Measurements from ENCODE around the gene NOS2.

Gene NOS2

GRCh38 chr17:27805520-27806146, 5.3 kb upstream of the NOS2 start:
- H3K9ac ChIP-seq (ENCODE audit: low read length in 2 of 2) = peak overlapping the region; percentile 59 to 73
- peaks cover 2 to 3% of the 10 kb centered on the region in 2 donors for H3K27me3 ChIP-seq (ENCODE audit: control insufficient read depth in 1 of 2, insufficient read depth in 2 of 2, low read length in 2 of 2)
- H3K27ac ChIP-seq (ENCODE audit: low read length) = no peak overlapping the region
- H3K4me1 ChIP-seq (ENCODE audit: control insufficient read depth, insufficient read depth, low read length) = peaks cover 15% of the 10 kb centered on the region
- H3K9me3 ChIP-seq (ENCODE audit: control insufficient read depth in 2 of 2, low read length in 2 of 2) = no peaks in the 10 kb centered on the region
- H3K4me3 ChIP-seq (ENCODE audit: low read length in 2 of 2) = peak overlapping the region; percentile 59 to 71
- H3K36me3 ChIP-seq (ENCODE audit: control insufficient read depth in 2 of 2, insufficient read depth in 2 of 2, low read length in 2 of 2) = no peaks in the 10 kb centered on the region

DNA sequence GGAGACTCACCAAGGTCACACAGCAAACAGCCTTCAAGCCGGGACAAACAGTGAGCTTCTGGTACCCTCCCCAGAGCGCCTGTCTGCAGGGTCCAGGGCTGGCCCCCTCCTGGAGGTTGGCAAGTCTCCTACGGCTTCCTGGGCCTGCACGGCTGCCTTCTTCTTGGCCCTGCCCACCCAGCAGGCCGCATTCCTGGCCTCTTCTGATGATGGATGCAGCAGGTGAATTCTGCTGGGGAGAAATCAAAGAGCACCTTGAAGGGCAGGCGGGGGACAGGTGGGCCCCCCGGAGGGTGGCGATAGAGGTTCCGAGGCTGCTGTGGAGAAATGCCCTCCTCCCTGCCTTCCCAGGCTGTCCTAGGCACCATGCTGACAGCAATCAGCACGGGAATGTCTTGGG, 3.8 kb upstream of the NOS2 start:
- H3K9me3 ChIP-seq (ENCODE audit: control insufficient read depth in 2 of 2, low read length in 2 of 2) = no peaks in the 10 kb centered on the region
- H3K36me3 ChIP-seq (ENCODE audit: control insufficient read depth in 2 of 2, insufficient read depth in 2 of 2, low read length in 2 of 2) = no peaks in the 10 kb centered on the region
- peaks cover 15% of the 10 kb centered on the region for H3K4me1 ChIP-seq (ENCODE audit: control insufficient read depth, insufficient read depth, low read length)
- no peak overlapping the region for H3K9ac ChIP-seq (ENCODE audit: low read length in 2 of 2)
- H3K27ac ChIP-seq (ENCODE audit: low read length) = no peak overlapping the region
- H3K4me3 ChIP-seq (ENCODE audit: low read length in 2 of 2) = no peak overlapping the region
- H3K27me3 ChIP-seq (ENCODE audit: control insufficient read depth in 1 of 2, insufficient read depth in 2 of 2, low read length in 2 of 2) = peaks cover 2 to 3% of the 10 kb centered on the region in 2 donors

GRCh38 chr17:27802962-27803680, 2.8 kb upstream of the NOS2 start:
- Histone ChIP-seq H3K27me3 (ENCODE audit: control insufficient read depth in 1 of 2, insufficient read depth in 2 of 2, low read length in 2 of 2) (peaks cover 3 to 7% of the 10 kb centered on the region in 2 donors), H3K9me3 (ENCODE audit: control insufficient read depth in 2 of 2, low read length in 2 of 2) (no peaks in the 10 kb centered on the region), H3K27ac (ENCODE audit: low read length) (no peak overlapping the region), H3K36me3 (ENCODE audit: control insufficient read depth in 2 of 2, insufficient read depth in 2 of 2, low read length in 2 of 2) (no peaks in the 10 kb centered on the region), H3K9ac (ENCODE audit: low read length in 2 of 2) (no peak overlapping the region), H3K4me1 (ENCODE audit: control insufficient read depth, insufficient read depth, low read length) (peaks cover 12% of the 10 kb centered on the region), H3K4me3 (ENCODE audit: low read length in 2 of 2) (no peak overlapping the region)

DNA sequence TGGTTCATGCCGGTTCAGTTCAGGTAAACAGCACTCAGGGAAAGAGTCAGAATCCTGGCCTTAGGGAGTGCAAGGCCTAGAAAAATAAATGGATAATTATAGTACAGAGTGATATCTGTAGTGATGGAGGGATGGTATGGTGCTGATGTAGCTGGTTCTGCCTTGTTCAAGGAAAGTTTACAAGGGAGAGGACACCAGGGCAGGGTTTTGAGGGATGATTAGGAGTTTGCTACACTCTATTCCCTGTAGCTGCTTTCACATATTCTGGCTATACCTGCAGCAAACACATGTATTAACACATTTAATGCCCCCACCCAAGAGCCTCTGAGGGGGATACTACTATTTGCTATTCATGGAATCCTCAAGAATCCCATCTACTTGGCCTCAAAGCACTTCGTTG, 1.7 kb upstream of the NOS2 start:
- Histone ChIP-seq H3K36me3 (ENCODE audit: control insufficient read depth in 2 of 2, insufficient read depth in 2 of 2, low read length in 2 of 2) (no peaks in the 10 kb centered on the region), H3K4me3 (ENCODE audit: low read length in 2 of 2) (no peak overlapping the region), H3K9me3 (ENCODE audit: control insufficient read depth in 2 of 2, low read length in 2 of 2) (no peaks in the 10 kb centered on the region), H3K9ac (ENCODE audit: low read length in 2 of 2) (no peak overlapping the region), H3K4me1 (ENCODE audit: control insufficient read depth, insufficient read depth, low read length) (peaks cover 10% of the 10 kb centered on the region), H3K27ac (ENCODE audit: low read length) (no peak overlapping the region), H3K27me3 (ENCODE audit: control insufficient read depth in 1 of 2, insufficient read depth in 2 of 2, low read length in 2 of 2) (peaks cover 3 to 7% of the 10 kb centered on the region in 2 donors)

- Histone ChIP-seq H3K9ac (ENCODE audit: low read length in 2 of 2) (no peak overlapping the region), H3K27ac (ENCODE audit: low read length) (no peak overlapping the region), H3K36me3 (ENCODE audit: control insufficient read depth in 2 of 2, insufficient read depth in 2 of 2, low read length in 2 of 2) (no peaks in the 10 kb centered on the region), H3K27me3 (ENCODE audit: control insufficient read depth in 1 of 2, insufficient read depth in 2 of 2, low read length in 2 of 2) (peaks cover 3 to 17% of the 10 kb centered on the region in 2 donors), H3K4me1 (ENCODE audit: control insufficient read depth, insufficient read depth, low read length) (peaks cover 8% of the 10 kb centered on the region), H3K9me3 (ENCODE audit: control insufficient read depth in 2 of 2, low read length in 2 of 2) (no peaks in the 10 kb centered on the region), H3K4me3 (ENCODE audit: low read length in 2 of 2) (no peak overlapping the region)
Measured at GRCh38 chr17:27798376-27798775, 2.0 kb downstream of the NOS2 start.

DNA sequence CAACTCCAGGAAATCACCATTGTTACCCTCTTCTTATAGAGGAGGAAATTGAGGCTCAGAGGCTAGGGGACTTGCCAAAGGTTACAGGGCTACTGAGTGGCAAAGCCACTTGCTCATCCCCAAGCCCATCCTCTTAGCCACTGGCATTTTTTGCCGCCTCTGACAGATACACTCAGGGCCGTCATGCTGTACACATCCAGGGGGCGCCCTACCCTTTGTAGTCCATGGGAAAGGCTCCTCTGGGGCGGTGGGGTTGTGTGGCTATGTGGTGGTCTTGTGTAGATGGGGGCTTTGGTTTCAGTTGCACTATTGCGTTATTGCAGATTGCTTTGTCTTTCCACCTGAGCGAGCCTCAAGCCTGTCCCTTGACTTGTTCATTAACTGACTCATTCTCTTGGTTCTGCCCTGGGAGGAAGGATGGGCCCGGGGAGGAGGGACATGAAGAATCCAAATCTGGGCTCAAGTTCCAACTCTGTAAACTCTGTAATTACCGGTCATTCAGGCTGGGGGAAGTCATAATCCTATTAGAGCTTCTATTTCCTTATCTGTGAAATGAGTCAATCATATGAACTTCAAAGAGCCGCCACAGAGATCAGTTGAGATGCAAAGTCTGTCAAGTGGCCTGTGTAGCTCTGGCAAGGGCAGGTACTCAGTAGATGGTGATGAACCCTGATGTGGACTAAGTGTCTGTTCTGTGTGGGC, 2.8 kb downstream of the NOS2 start:
- Histone ChIP-seq H3K4me1 (ENCODE audit: control insufficient read depth, insufficient read depth, low read length) (peaks cover 11% of the 10 kb centered on the region), H3K9ac (ENCODE audit: low read length in 2 of 2) (no peak overlapping the region), H3K4me3 (ENCODE audit: low read length in 2 of 2) (no peak overlapping the region), H3K9me3 (ENCODE audit: control insufficient read depth in 2 of 2, low read length in 2 of 2) (no peaks in the 10 kb centered on the region), H3K36me3 (ENCODE audit: control insufficient read depth in 2 of 2, insufficient read depth in 2 of 2, low read length in 2 of 2) (no peaks in the 10 kb centered on the region), H3K27me3 (ENCODE audit: control insufficient read depth in 1 of 2, insufficient read depth in 2 of 2, low read length in 2 of 2) (peaks cover 4 to 19% of the 10 kb centered on the region in 2 donors), H3K27ac (ENCODE audit: low read length) (no peak overlapping the region)

DNA sequence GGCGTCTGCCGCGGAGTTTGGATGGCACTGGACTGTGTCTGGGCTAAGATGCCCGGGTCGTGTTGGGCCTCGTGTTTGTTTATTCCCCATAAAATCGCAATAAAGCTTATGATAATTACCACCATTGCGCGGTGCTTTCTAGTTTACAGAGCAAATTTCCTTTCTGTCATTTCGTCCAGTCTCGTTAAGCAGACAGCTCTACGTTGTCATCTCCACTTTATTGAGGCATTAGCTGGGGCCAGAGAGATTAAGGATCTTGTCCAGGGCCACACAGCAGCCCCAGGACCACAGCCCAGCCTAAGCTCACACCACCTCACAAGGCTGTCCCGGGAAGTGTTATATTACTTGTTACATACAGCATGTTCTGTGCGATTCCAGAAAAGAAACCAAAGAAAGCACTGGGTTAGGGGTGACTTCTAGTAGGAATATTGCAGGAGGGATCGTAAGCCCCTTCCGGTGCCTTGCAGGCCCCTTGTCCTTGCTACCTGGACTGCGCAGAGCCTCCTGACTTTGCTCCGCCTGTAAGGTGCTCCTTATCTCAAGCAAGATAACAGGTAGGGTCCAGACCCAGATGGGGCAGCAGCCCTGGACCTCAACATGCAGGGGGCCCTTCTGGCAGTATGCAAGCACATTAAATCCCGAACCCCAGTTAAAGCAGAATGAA, 6.3 kb downstream of the NOS2 start:
- Histone ChIP-seq H3K36me3 (ENCODE audit: control insufficient read depth in 2 of 2, insufficient read depth in 2 of 2, low read length in 2 of 2) (no peaks in the 10 kb centered on the region), H3K27ac (ENCODE audit: low read length) (no peak overlapping the region), H3K9ac (ENCODE audit: low read length in 2 of 2) (no peak overlapping the region), H3K27me3 (ENCODE audit: control insufficient read depth in 1 of 2, insufficient read depth in 2 of 2, low read length in 2 of 2) (peaks cover 8 to 24% of the 10 kb centered on the region in 2 donors), H3K9me3 (ENCODE audit: control insufficient read depth in 2 of 2, low read length in 2 of 2) (no peaks in the 10 kb centered on the region), H3K4me1 (ENCODE audit: control insufficient read depth, insufficient read depth, low read length) (peaks cover 11% of the 10 kb centered on the region), H3K4me3 (ENCODE audit: low read length in 2 of 2) (peak overlapping the region; percentile 41 to 62)

DNA sequence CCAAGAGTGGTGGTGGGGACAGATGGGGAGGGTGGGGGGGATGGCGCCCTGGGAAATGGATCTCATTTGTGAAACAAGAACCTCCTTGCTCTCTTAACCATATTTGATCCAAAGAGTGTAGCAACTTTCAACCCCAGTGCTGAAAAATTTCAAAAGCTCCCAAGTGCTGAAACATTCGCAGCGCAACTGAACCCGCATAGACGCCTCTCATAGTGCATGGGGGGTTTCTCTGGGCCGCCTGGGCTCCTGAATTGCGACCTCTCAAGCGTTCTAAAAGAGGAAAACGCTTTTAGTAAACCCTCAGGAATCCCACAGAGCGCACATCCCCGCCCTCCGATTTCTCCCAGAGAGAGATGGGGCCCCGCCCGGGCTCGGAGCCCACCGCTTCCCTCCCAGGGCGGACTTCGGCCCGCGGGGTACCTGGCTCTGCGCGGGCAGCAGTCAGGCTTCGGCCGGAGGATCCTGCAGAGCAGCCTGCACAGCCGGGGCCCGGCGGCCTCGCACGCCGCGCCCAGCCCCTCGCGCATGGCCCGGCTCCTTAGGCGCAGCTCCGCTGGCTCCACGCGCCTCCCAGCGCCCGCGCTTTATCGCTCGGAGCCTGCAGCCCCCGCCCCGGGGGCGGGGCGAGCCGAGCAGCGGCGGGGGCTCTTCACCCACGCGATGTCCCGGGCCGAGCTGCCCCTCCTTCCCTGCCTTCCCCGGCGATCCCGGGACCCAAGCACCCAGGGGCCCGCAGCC, 7.0 kb downstream of the NOS2 start:
- Histone ChIP-seq H3K27me3 (ENCODE audit: control insufficient read depth in 1 of 2, insufficient read depth in 2 of 2, low read length in 2 of 2) (peaks cover 8 to 19% of the 10 kb centered on the region in 2 donors), H3K4me3 (ENCODE audit: low read length in 2 of 2) (peak overlapping the region; percentile 41 to 62), H3K9ac (ENCODE audit: low read length in 2 of 2) (no peak overlapping the region), H3K9me3 (ENCODE audit: control insufficient read depth in 2 of 2, low read length in 2 of 2) (no peaks in the 10 kb centered on the region), H3K36me3 (ENCODE audit: control insufficient read depth in 2 of 2, insufficient read depth in 2 of 2, low read length in 2 of 2) (no peaks in the 10 kb centered on the region), H3K27ac (ENCODE audit: low read length) (no peak overlapping the region), H3K4me1 (ENCODE audit: control insufficient read depth, insufficient read depth, low read length) (peaks cover 11% of the 10 kb centered on the region)

DNA sequence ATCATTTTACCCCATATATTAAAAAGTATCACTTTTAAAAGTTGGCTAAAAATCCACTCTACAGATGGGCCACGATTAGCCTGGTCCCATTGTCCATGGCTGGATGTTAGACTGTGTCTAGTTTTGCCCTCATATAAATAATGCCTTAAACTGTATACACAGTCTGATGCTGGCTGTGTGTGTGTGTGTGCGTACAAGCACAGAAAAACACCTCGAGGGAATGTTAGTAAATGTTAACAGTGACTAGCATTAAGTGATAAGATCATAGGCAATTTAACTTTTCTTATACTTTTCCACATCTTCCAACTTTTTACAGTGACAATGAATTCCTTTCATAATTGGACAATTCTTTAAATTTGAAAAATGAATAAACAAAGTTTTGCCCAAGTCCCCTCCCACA, 8.2 kb downstream of the NOS2 start:
- no peaks in the 10 kb centered on the region for H3K9me3 ChIP-seq (ENCODE audit: control insufficient read depth in 2 of 2, low read length in 2 of 2)
- H3K27ac ChIP-seq (ENCODE audit: low read length) = no peak overlapping the region
- no peaks in the 10 kb centered on the region for H3K36me3 ChIP-seq (ENCODE audit: control insufficient read depth in 2 of 2, insufficient read depth in 2 of 2, low read length in 2 of 2)
- H3K4me3 ChIP-seq (ENCODE audit: low read length in 2 of 2) = no peak overlapping the region
- H3K9ac ChIP-seq (ENCODE audit: low read length in 2 of 2) = no peak overlapping the region
- H3K27me3 ChIP-seq (ENCODE audit: control insufficient read depth in 1 of 2, insufficient read depth in 2 of 2, low read length in 2 of 2) = peaks cover 8 to 19% of the 10 kb centered on the region in 2 donors
- peaks cover 11% of the 10 kb centered on the region for H3K4me1 ChIP-seq (ENCODE audit: control insufficient read depth, insufficient read depth, low read length)

GRCh38 chr17:27788919-27789318, 11.4 kb downstream of the NOS2 start:
- H3K4me3 ChIP-seq (ENCODE audit: low read length in 2 of 2) = no peak overlapping the region
- H3K4me1 ChIP-seq (ENCODE audit: control insufficient read depth, insufficient read depth, low read length) = peaks cover 7% of the 10 kb centered on the region
- peaks cover 8% of the 10 kb centered on the region in 2 donors for H3K27me3 ChIP-seq (ENCODE audit: control insufficient read depth in 1 of 2, insufficient read depth in 2 of 2, low read length in 2 of 2)
- H3K9ac ChIP-seq (ENCODE audit: low read length in 2 of 2) = no peak overlapping the region
- no peak overlapping the region for H3K27ac ChIP-seq (ENCODE audit: low read length)
- no peaks in the 10 kb centered on the region for H3K36me3 ChIP-seq (ENCODE audit: control insufficient read depth in 2 of 2, insufficient read depth in 2 of 2, low read length in 2 of 2)
- H3K9me3 ChIP-seq (ENCODE audit: control insufficient read depth in 2 of 2, low read length in 2 of 2) = no peaks in the 10 kb centered on the region
